GM10847 (cell line): ENCODE measurements around the gene EIF4E.

Experiments used
- POLR2A ChIP-seq: IDR thresholded peaks from 2 replicates; pipeline ENCODE4 v1.6.1; 2011; ENCODE audit not compliant: insufficient read length; ENCODE audit errors: extremely low read depth

The EIF4E gene

GRCh38 chr4:98903561-98903960 lies 25.4 kb downstream of the EIF4E start:
- TF ChIP-seq POLR2A: no peak

GRCh38 chr4:98899277-98899676 lies 29.7 kb downstream of the EIF4E start:
- no peak for TF ChIP-seq POLR2A

- TF ChIP-seq POLR2A: no peak
Observed at GRCh38 chr4:98891478-98892337, 37.2 kb downstream of the EIF4E start.

- TF ChIP-seq POLR2A: no peak
Observed at GRCh38 chr4:98890702-98891455, 38.1 kb downstream of the EIF4E start.

- TF ChIP-seq POLR2A: no peak
Observed at GRCh38 chr4:98887145-98887544, 41.8 kb downstream of the EIF4E start.

- TF ChIP-seq POLR2A: no peak
Observed at GRCh38 chr4:98879515-98879914, 49.4 kb downstream of the EIF4E start.

- TF ChIP-seq POLR2A: no peak
Observed at GRCh38 chr4:98873059-98873458, 55.9 kb downstream of the EIF4E start.

GRCh38 chr4:98867648-98868047 lies 61.3 kb downstream of the EIF4E start:
- no peak for TF ChIP-seq POLR2A

- no peak for TF ChIP-seq POLR2A
Observed at GRCh38 chr4:98865059-98865458, 63.9 kb downstream of the EIF4E start.

GRCh38 chr4:98864560-98864959 lies 64.4 kb downstream of the EIF4E start:
- TF ChIP-seq POLR2A: no peak

- no peak for TF ChIP-seq POLR2A
Observed at GRCh38 chr4:98862371-98862770, 66.6 kb downstream of the EIF4E start.

- TF ChIP-seq POLR2A: no peak
Observed at GRCh38 chr4:98861100-98861884, 67.6 kb downstream of the EIF4E start.

- no peak for TF ChIP-seq POLR2A
Observed at GRCh38 chr4:98851806-98852205, 77.1 kb downstream of the EIF4E start.

GRCh38 chr4:98850937-98851336 lies 78.0 kb downstream of the EIF4E start:
- TF ChIP-seq POLR2A: no peak

GRCh38 chr4:98848448-98848847 lies 80.5 kb downstream of the EIF4E start:
- no peak for TF ChIP-seq POLR2A
